KMS-11 (cell line): ENCODE measurements around the gene CDH4.

Experiments used
- H2AFZ ChIP-seq: fragments of 200-600 bp; sonication (generic); 2 replicates; pipeline ENCODE4 v1.6.1; 2016; ENCODE audit warnings: antibody characterized with exemption, mixed run types, low read depth
- H3K27ac ChIP-seq: fragments of 200-600 bp; sonication (generic); 2 replicates; pipeline ENCODE4 v1.6.1; 2016; ENCODE audit warnings: mild to moderate bottlenecking, mixed run types
- H3K27me3 ChIP-seq: fragments of 200-600 bp; sonication (generic); 2 replicates; pipeline ENCODE4 v1.6.1; 2017; ENCODE audit warnings: mild to moderate bottlenecking, low read depth, mixed run types, moderate library complexity; ENCODE audit not compliant: insufficient read depth
- H3K36me3 ChIP-seq: fragments of 200-600 bp; sonication (generic); 2 replicates; pipeline ENCODE4 v1.6.1; 2017; ENCODE audit warnings: mild to moderate bottlenecking, mixed run types; ENCODE audit not compliant: insufficient read depth
- H3K4me1 ChIP-seq: fragments of 200-600 bp; sonication (generic); 2 replicates; pipeline ENCODE4 v1.6.1; 2016; ENCODE audit warnings: mild to moderate bottlenecking, low read depth, mixed run types; ENCODE audit not compliant: poor library complexity, severe bottlenecking
- H3K4me2 ChIP-seq: fragments of 200-600 bp; sonication (generic); 2 replicates; pipeline ENCODE4 v1.7.0; 2016; ENCODE audit warnings: mild to moderate bottlenecking, mixed run types
- H3K4me3 ChIP-seq: fragments of 200-600 bp; sonication (generic); IDR thresholded peaks from 2 replicates; pipeline ENCODE4 v1.6.1; 2017; ENCODE audit warnings: low read depth, low read length, mixed read lengths; ENCODE audit not compliant: insufficient read depth
- H3K79me2 ChIP-seq: fragments of 200-600 bp; sonication (generic); 2 replicates; pipeline ENCODE4 v1.6.1; 2016; ENCODE audit warnings: low read depth, mixed run types; ENCODE audit not compliant: insufficient read depth
- H3K9ac ChIP-seq: fragments of 200-600 bp; sonication (generic); 2 replicates; pipeline ENCODE4 v1.6.1; 2016; ENCODE audit warnings: mild to moderate bottlenecking, mixed run types
- H4K20me1 ChIP-seq: fragments of 200-600 bp; sonication (generic); 2 replicates; pipeline ENCODE4 v1.6.1; 2016; ENCODE audit warnings: mild to moderate bottlenecking, mixed run types; ENCODE audit not compliant: insufficient read depth
- CTCF ChIP-seq: fragments of 200-600 bp; sonication (generic); conservative IDR thresholded peaks from 2 replicates; pipeline ENCODE4 v1.6.1; 2017; ENCODE audit warnings: low read depth, mild to moderate bottlenecking, antibody characterized with exemption, low read length, moderate library complexity, mixed read lengths

Gene CDH4

GRCh38 chr20:61220626-61221325, 31.3 kb upstream of the CDH4 start:
- no peak overlapping the region for H3K27ac ChIP-seq
- H3K79me2 ChIP-seq, result no peaks in the 10 kb centered on the region
- no peaks in the 10 kb centered on the region for H3K4me1 ChIP-seq
- H4K20me1 ChIP-seq, result no peaks in the 10 kb centered on the region
- no peak overlapping the region for H3K4me3 ChIP-seq
- H2AFZ ChIP-seq, result no peak overlapping the region
- H3K4me2 ChIP-seq, result no peak overlapping the region
- no peak overlapping the region for H3K9ac ChIP-seq
- TF ChIP-seq CTCF, result no peak
- no peaks in the 10 kb centered on the region for H3K36me3 ChIP-seq
- no peaks in the 10 kb centered on the region; the same call in 1 of the 2 replicates for H3K27me3 ChIP-seq

- no peaks in the 10 kb centered on the region for H3K79me2 ChIP-seq
- H2AFZ ChIP-seq, result no peak overlapping the region
- H3K36me3 ChIP-seq, result no peaks in the 10 kb centered on the region
- H3K27ac ChIP-seq, result no peak overlapping the region
- H3K4me1 ChIP-seq, result no peaks in the 10 kb centered on the region
- H4K20me1 ChIP-seq, result no peaks in the 10 kb centered on the region
- no peaks in the 10 kb centered on the region; the same call in 1 of the 2 replicates for H3K27me3 ChIP-seq
- TF ChIP-seq CTCF, result no peak
- H3K4me3 ChIP-seq, result no peak overlapping the region
- no peak overlapping the region for H3K9ac ChIP-seq
- no peak overlapping the region for H3K4me2 ChIP-seq
Observed at GRCh38 chr20:61222699-61223098, 29.4 kb upstream of the CDH4 start.

- no peak overlapping the region for H2AFZ ChIP-seq
- no peaks in the 10 kb centered on the region for H4K20me1 ChIP-seq
- no peak for TF ChIP-seq CTCF
- no peaks in the 10 kb centered on the region for H3K79me2 ChIP-seq
- no peaks in the 10 kb centered on the region for H3K4me1 ChIP-seq
- H3K9ac ChIP-seq, result no peak overlapping the region
- no peak overlapping the region for H3K27ac ChIP-seq
- H3K4me2 ChIP-seq, result no peak overlapping the region
- no peaks in the 10 kb centered on the region; the same call in 1 of the 2 replicates for H3K27me3 ChIP-seq
- H3K36me3 ChIP-seq, result no peaks in the 10 kb centered on the region
- no peak overlapping the region for H3K4me3 ChIP-seq
Observed at GRCh38 chr20:61223121-61223520, 28.9 kb upstream of the CDH4 start.

- TF ChIP-seq CTCF, result no peak
- Histone ChIP-seq H4K20me1 (no peaks in the 10 kb centered on the region), H3K9ac (no peak overlapping the region), H3K79me2 (no peaks in the 10 kb centered on the region), H3K27me3 (no peaks in the 10 kb centered on the region; the same call in 1 of the 2 replicates), H3K4me2 (no peak overlapping the region), H3K4me3 (no peak overlapping the region), H3K36me3 (no peaks in the 10 kb centered on the region), H3K27ac (no peak overlapping the region), H2AFZ (no peak overlapping the region), H3K4me1 (no peaks in the 10 kb centered on the region)
Observed at GRCh38 chr20:61230166-61230565, 21.9 kb upstream of the CDH4 start.
